RWPE1 (cell line): ENCODE results near the gene TRPM3.
"Not testable (repeated sequence)": the region's sequence is repeated elsewhere in the genome, so short reads cannot be mapped to it uniquely, and the experiment has no call there.

Experiments used
- CTCF ChIA-PET: fragments of 350-600 bp; sonication (Branson Sonifier 250); formaldehyde crosslinking; extraction: SDS; loops from one replicate; lab custom pipeline; 2021; lab: Yijun Ruan, JAX
- POLR2A ChIA-PET: fragments of 400-600 bp; formaldehyde crosslinking; extraction: SDS; loops from one replicate; lab custom pipeline; 2020; ENCODE audit warnings: antibody characterized with exemption; ENCODE audit not compliant: low non-redundant PET; lab: Yijun Ruan, JAX
- DNase-seq: peaks from one replicate; pipeline ENCODE4 v3.0.0; 2012; ENCODE audit warnings: low spot score
- H3K27ac ChIP-seq: fragments of 450-650 bp; 2 replicates; pipeline ENCODE4 v1.5.1; 2017
- TF ChIP-seq, protein P1 (sequence below): fragments of 450-650 bp; conservative IDR thresholded peaks from 2 replicates; pipeline ENCODE4 v1.5.1; 2017; ENCODE audit warnings: low read depth, mild to moderate bottlenecking

Gene TRPM3

GRCh38 chr9:70746760-70747159 lies 374.7 kb downstream of the TRPM3 start:
- DNase-seq = no peak
- ChIA-PET CTCF (no interaction called here), POLR2A (no interaction called here)
- TF ChIP-seq, protein P1, sequence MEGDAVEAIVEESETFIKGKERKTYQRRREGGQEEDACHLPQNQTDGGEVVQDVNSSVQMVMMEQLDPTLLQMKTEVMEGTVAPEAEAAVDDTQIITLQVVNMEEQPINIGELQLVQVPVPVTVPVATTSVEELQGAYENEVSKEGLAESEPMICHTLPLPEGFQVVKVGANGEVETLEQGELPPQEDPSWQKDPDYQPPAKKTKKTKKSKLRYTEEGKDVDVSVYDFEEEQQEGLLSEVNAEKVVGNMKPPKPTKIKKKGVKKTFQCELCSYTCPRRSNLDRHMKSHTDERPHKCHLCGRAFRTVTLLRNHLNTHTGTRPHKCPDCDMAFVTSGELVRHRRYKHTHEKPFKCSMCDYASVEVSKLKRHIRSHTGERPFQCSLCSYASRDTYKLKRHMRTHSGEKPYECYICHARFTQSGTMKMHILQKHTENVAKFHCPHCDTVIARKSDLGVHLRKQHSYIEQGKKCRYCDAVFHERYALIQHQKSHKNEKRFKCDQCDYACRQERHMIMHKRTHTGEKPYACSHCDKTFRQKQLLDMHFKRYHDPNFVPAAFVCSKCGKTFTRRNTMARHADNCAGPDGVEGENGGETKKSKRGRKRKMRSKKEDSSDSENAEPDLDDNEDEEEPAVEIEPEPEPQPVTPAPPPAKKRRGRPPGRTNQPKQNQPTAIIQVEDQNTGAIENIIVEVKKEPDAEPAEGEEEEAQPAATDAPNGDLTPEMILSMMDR = no peak
- no peak overlapping the region for H3K27ac ChIP-seq

GRCh38 chr9:70746316-70746715 lies 375.1 kb downstream of the TRPM3 start:
- H3K27ac ChIP-seq = no peak overlapping the region
- no peak for DNase-seq
- TF ChIP-seq, protein P1 = no peak
- CTCF ChIA-PET = no interaction called here
- POLR2A ChIA-PET = no interaction called here

- CTCF ChIA-PET, POLR2A ChIA-PET, H3K27ac ChIP-seq, DNase-seq: not testable (repeated sequence)
These were observed 396.6 kb downstream of the TRPM3 start for GRCh38 chr9:70724794-70725193.

- H3K27ac ChIP-seq, POLR2A ChIA-PET, DNase-seq, CTCF ChIA-PET: not testable (repeated sequence)
These were observed 397.4 kb downstream of the TRPM3 start for GRCh38 chr9:70724025-70724424.

DNA sequence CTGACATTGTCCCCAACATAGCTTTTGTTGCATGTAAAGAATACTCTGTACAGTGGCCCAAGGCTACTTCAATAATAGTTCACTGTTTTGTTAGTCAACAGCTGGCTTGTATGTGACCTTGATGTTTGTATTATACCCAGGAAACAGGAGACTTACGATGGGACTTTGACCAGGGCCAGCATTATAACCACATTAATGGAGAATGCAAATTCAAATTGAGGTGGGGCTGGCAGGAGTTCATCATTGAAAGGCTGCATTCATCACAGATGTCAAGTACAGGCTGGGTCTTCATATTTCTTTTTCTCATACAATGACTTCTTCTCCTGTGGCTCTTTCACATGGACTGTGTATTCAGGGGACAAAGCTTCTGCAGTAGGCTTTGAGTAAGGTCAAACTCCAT lies 414.6 kb downstream of the TRPM3 start:
- CTCF ChIA-PET, DNase-seq, H3K27ac ChIP-seq, POLR2A ChIA-PET: not testable (repeated sequence)

GRCh38 chr9:70701163-70701562 lies 420.3 kb downstream of the TRPM3 start:
- no peak for DNase-seq
- H3K27ac ChIP-seq = no peak overlapping the region
- POLR2A ChIA-PET = no interaction called here
- CTCF ChIA-PET = no interaction called here
- TF ChIP-seq, protein P1 = no peak

- no peak for DNase-seq
- ChIA-PET POLR2A (no interaction called here), CTCF (interaction anchor here (0.6 kb wide), 1 partner anchor 14 kb away, joined by 3 read pairs; no protein-coding TSS in a partner anchor)
- TF ChIP-seq, protein P1 = no peak
- H3K27ac ChIP-seq = no peak overlapping the region
These were observed 424.6 kb downstream of the TRPM3 start for GRCh38 chr9:70696694-70697335.

GRCh38 chr9:70694758-70695157 lies 426.7 kb downstream of the TRPM3 start:
- TF ChIP-seq, protein P1 = no peak
- CTCF ChIA-PET = interaction anchor here (0.8 kb wide), 1 partner anchor 516 kb away, joined by 3 read pairs; no protein-coding TSS in a partner anchor
- no peak overlapping the region for H3K27ac ChIP-seq
- POLR2A ChIA-PET = no interaction called here
- no peak for DNase-seq
